GM15510 (cell line): ENCODE results near the gene AFF3.

Source experiments
- POLR2A ChIP-seq: IDR thresholded peaks from 3 replicates; pipeline ENCODE4 v1.6.1; 2011; ENCODE audit warnings: borderline replicate concordance; ENCODE audit not compliant: insufficient read length; ENCODE audit errors: extremely low read depth

Gene AFF3

GRCh38 chr2:99910902-99911301 is 231.5 kb downstream of the AFF3 start:
- no peak for TF ChIP-seq POLR2A

GRCh38 chr2:99905636-99906035 is 236.8 kb downstream of the AFF3 start:
- no peak for TF ChIP-seq POLR2A

DNA sequence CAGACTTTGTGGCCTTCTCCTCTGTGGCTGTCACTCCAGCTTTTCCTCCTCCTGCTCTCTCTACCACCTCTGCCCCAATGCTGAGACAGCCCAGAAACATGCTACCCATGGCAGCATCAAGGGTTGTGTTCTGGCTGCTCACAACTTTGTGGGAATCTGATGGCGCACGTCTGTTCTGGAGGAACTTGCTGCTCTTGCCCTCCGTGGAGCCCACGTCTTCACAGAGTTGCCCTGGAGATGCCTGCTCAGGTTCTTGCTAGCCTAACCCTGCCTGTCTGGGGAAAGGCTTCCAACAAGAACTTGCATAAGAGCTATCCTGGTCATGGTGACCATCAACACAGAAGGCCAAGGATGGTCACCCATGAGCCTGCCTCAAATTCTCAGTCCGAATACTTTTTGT is 237.4 kb downstream of the AFF3 start:
- TF ChIP-seq POLR2A = no peak

DNA sequence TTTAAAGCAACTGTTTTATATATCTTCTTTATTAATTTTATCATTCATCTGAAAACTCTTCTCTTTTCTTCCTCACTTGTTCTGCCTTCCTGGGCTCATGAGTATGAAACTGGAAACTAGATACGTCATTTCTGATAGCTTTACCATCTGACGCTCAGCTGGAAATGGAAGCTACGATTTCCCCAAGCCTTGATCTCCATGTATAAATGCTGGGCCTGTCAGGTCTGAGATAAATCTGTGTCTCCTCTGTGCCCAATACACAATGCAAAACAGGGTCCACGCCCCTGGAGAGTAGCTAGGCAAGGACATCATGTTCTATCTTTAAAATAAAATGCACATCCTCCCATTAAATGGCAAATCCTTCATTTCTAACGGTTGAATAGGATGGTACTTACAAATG is 238.4 kb downstream of the AFF3 start:
- TF ChIP-seq POLR2A = no peak

GRCh38 chr2:99900556-99900955 is 241.8 kb downstream of the AFF3 start:
- TF ChIP-seq POLR2A = no peak

DNA sequence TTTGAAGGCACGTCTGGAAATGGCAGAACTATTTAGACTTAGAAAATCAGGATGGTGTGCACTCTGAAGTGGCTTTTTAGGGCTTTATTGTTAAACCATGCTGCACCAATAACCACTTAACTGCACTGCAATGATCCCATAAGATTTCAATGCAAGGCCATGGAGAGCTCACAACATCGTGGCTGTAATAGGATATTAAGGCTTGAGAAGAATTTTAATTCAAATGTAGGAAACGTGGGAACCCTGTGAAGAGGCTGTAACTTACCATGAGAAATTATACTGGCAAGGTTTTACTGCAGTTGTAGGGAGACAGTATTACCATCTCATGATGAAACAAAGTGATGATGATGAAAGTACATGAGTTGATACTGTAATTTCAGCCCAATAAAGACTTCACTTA is 242.5 kb downstream of the AFF3 start:
- TF ChIP-seq POLR2A = no peak

GRCh38 chr2:99899058-99899855 is 243.1 kb downstream of the AFF3 start:
- TF ChIP-seq POLR2A = no peak

- TF ChIP-seq POLR2A = no peak
Observed at GRCh38 chr2:99898336-99899048, 243.9 kb downstream of the AFF3 start.

DNA sequence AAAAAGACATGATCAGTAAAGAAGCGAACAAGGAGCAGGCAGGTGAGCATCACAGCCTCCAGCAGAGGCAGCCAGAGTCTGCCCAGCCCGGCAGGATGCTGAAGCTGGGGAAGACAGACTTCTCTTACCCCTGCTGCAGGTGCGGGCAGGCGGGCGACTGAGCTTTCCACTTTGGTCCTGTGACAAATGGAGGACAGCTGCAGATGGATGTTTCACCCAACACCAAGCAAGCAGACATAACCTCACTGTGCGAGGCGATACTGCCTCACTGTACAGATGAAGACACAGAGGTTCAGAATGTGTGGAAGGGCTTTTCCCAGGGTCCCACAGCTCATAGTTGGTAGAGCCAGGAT is 251.0 kb downstream of the AFF3 start:
- TF ChIP-seq POLR2A = no peak

- TF ChIP-seq POLR2A = no peak
Observed at GRCh38 chr2:99890568-99891427, 251.6 kb downstream of the AFF3 start.

- TF ChIP-seq POLR2A = no peak
Observed at GRCh38 chr2:99888617-99889016, 253.8 kb downstream of the AFF3 start.

GRCh38 chr2:99886418-99886817 is 256.0 kb downstream of the AFF3 start:
- no peak for TF ChIP-seq POLR2A

DNA sequence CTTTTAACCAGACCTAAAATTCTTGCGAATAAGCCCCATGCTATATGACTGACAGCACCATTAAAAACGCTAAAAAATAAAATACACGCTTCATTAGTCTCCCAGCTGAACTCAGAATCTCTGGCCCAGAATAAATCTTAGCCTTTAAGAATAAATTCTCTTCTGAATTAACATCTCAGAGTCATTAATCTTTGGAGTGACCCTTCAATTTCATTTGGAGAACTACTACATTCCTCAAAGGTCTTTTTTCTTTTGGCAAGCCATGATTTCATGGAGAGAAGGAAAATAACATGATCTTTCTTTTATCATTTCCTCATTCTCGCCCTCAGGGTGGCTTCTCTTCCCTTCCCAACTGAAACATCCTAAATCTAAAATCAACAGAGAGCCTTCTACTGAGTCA is 259.0 kb downstream of the AFF3 start:
- TF ChIP-seq POLR2A = no peak

DNA sequence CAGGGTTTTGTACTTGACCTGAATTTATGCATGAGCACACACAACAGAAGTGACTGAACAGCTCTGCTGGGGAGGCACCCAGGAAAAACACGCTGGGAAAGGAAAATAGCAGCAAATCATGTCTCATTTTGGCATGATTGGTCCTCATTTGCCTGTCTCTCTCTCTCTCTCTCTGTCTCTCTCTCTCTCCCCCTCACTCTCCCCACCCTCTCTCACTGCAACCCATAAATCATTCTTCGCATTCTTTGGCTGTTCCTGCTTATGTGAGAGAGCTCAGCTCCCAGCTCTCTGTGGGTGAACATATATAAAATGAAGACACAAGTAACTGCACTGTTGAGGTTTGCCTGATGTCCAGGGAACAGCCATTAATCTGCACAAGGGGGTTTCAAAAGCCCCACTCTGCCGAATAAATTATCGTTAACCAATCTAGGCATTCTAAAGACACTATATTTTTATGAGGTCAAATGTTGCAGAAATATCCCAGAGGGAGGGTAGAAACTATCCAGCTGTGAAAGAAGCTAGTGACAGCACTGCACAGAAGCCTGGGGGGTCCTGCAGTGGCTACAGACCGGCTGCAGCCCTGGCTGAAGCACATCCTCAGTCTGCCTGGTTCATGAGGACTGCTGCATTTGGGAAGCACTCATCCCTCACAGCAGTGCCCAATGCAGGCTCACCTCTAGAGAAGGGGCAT is 260.3 kb downstream of the AFF3 start:
- no peak for TF ChIP-seq POLR2A

- TF ChIP-seq POLR2A = no peak
Observed at GRCh38 chr2:99880964-99881294, 261.5 kb downstream of the AFF3 start.
